IgD-negative memory B cell (primary cell): Measurements from ENCODE around the gene CMYA5. TPM values are rescaled to one million over a fixed set of nuclear protein-coding genes. Genes with fewer than 3 reads are reported as not detected.
"Not testable (repeated sequence)": the region's sequence is repeated elsewhere in the genome, so short reads cannot be mapped to it uniquely, and the experiment has no call there.

Experiments used
- H3K27ac Mint-ChIP-seq, 3 donors: one replicate each; pipeline ENCODE4 v1.8.0; 2020 to 2022; ENCODE audit warnings: mild to moderate bottlenecking in 3 of 3, mixed read lengths in 3 of 3, moderate library complexity in 1 of 3
- H3K27me3 Mint-ChIP-seq: one replicate; pipeline ENCODE4 v1.8.0; 2021; ENCODE audit warnings: mixed read lengths
- H3K36me3 Mint-ChIP-seq: one replicate; pipeline ENCODE4 v1.8.0; 2020; ENCODE audit warnings: mild to moderate bottlenecking, mixed read lengths
- H3K4me1 Mint-ChIP-seq, 3 donors: one replicate each; pipeline ENCODE4 v1.8.0; 2020 to 2022; ENCODE audit warnings: mixed read lengths in 3 of 3, mild to moderate bottlenecking in 1 of 3
- H3K4me3 Mint-ChIP-seq, 4 donors: one replicate each; pipeline ENCODE4 v1.8.0; 2020 to 2022; ENCODE audit warnings: mild to moderate bottlenecking in 4 of 4, mixed read lengths in 4 of 4, moderate library complexity in 3 of 4
- H3K9me3 Mint-ChIP-seq, 3 donors: one replicate each; pipeline ENCODE4 v1.8.0; 2020 to 2021; ENCODE audit warnings: mixed read lengths in 3 of 3, mild to moderate bottlenecking in 1 of 3
- polyA plus RNA-seq: library from polyadenylated mRNA; unstranded; fragments of 300-500 nt; fragmentation: Illumina TruSeq; gene quantifications from one replicate; pipeline ENCODE4 v1.2.3, GENCODE V29; 2021

Gene CMYA5
- polyA plus RNA-seq, 1 donor from 2014 or later, result not detected

DNA sequence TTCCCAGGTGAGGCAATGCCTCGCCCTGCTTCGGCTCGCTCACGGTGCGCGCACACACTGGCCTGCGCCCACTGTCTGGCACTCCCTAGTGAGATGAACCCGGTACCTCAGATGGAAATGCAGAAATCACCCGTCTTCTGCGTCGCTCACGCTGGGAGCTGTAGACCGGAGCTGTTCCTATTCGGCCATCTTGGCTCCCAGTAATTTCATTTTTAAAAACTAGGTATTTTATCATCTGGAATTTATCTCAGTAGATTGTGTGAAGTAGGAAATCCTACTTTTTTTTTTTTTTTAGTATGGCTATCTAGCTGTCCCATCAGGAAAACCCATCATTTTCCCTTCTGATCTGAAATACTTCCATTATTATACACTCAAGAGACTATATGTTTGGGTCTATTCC lies 95.1 kb downstream of the CMYA5 start:
- H3K27me3 Mint-ChIP-seq, H3K27ac Mint-ChIP-seq, H3K36me3 Mint-ChIP-seq, H3K4me1 Mint-ChIP-seq, H3K9me3 Mint-ChIP-seq: not testable (repeated sequence)
- peak overlapping the region in 3 of 4 donors; percentile 47 to 63 (median 57) for H3K4me3 Mint-ChIP-seq

DNA sequence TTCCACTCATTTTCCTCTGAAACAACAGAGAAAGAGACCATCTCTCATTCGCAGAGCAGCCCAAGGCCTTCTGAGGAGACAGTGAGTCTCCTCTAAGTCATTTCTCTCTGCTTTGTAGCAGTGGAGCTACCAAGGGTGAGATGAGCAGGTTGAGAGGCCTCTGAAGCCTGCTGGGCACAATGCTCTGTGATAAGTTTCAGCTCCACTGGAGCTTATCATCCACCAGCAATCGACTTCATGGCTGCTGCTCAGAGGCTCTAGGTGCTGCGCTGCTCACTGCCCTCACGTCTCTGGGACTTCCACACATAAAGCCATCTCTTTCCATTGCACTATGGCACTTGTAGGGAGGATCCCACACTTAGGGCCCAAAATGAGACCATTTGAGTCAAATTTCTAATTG lies 96.3 kb downstream of the CMYA5 start:
- peak overlapping the region in 2 of 4 donors; percentile 23 to 47 for H3K4me3 Mint-ChIP-seq
- H3K36me3 Mint-ChIP-seq, result no peaks in the 10 kb centered on the region
- H3K4me1 Mint-ChIP-seq, result no peaks in the 10 kb centered on the region
- H3K27ac Mint-ChIP-seq, result no peak overlapping the region
- H3K27me3 Mint-ChIP-seq, result peaks cover 3% of the 10 kb centered on the region
- peaks cover 0 to 7% (median 0%) of the 10 kb centered on the region in 3 donors for H3K9me3 Mint-ChIP-seq

GRCh38 chr5:79787448-79787847 lies 97.8 kb downstream of the CMYA5 start:
- H3K9me3 Mint-ChIP-seq, result peaks cover 0 to 7% (median 0%) of the 10 kb centered on the region in 3 donors
- H3K4me3 Mint-ChIP-seq, result no peak overlapping the region

DNA sequence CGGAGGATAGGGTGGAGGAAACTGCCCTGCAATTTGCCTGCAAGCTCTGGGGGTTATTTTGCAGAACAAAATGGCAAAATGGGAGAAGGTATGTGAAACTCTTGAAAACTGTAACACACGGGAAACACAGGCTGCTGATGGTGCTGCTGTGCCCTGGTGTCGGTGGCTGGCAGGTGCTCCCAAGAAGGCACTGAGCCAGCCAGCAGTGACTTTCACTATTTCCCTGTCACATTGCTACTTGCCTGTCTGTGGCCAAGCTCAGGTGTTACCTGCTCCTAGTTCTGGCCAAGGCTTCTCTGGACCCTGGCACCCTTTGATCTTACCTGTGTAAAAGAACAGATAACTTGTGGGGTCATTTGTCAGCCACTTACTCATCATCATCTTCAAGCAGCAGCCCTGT lies 102.2 kb downstream of the CMYA5 start:
- no peaks in the 10 kb centered on the region for H3K36me3 Mint-ChIP-seq
- peaks cover 3% of the 10 kb centered on the region for H3K27me3 Mint-ChIP-seq
- H3K27ac Mint-ChIP-seq, result no peak overlapping the region
- no peaks in the 10 kb centered on the region for H3K4me1 Mint-ChIP-seq
- peaks cover 0 to 4% (median 0%) of the 10 kb centered on the region in 3 donors for H3K9me3 Mint-ChIP-seq
- no peak overlapping the region for H3K4me3 Mint-ChIP-seq

More at GRCh38 chr5:79787448-79787847, 97.8 kb downstream of the CMYA5 start:
- no peaks in the 10 kb centered on the region for H3K36me3 Mint-ChIP-seq
- peaks cover 3% of the 10 kb centered on the region for H3K27me3 Mint-ChIP-seq
- H3K27ac Mint-ChIP-seq, result no peak overlapping the region
- no peaks in the 10 kb centered on the region for H3K4me1 Mint-ChIP-seq

DNA sequence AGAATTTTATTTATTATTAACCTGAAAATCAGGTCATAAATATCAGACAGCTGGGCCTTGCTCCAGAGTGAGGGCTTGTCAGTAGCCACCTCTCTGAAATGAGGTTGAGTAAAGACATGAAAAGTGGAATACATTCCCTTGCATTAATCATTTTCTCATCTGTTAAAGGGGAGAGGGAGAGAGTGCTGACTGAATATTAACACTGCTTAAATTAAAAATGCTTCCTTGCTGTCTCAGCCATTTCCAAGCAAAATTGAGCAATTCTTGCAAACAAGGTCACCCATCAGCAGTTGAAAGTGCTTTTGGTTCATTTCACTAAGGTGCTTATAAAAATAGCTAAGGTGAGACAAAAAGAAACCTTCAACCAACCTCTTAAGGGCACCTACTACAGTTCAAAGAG lies 102.8 kb downstream of the CMYA5 start:
- no peaks in the 10 kb centered on the region for H3K36me3 Mint-ChIP-seq
- peaks cover 3% of the 10 kb centered on the region for H3K27me3 Mint-ChIP-seq
- no peak overlapping the region for H3K27ac Mint-ChIP-seq
- H3K4me3 Mint-ChIP-seq, result no peak overlapping the region
- H3K9me3 Mint-ChIP-seq, result peaks cover 0 to 3% (median 0%) of the 10 kb centered on the region in 3 donors
- H3K4me1 Mint-ChIP-seq, result no peaks in the 10 kb centered on the region

DNA sequence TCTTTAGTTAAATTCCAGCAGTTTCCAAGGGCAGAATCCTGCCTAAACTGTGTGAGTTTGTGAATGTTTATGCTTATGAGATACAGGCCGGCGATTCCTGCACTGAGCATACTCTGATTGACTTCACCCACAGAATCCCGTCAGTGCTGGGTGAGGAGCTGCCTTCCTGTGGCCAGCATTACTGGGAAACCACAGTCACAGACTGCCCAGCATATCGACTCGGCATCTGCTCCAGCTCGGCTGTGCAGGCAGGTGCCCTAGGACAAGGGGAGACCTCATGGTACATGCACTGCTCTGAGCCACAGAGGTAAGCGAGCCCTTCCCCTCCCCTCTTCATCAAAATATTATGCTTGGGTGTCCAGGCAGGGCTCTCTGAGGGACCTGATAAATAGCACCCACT lies 103.7 kb downstream of the CMYA5 start:
- H3K4me3 Mint-ChIP-seq, result no peak overlapping the region
- H3K36me3 Mint-ChIP-seq, result peaks cover 1% of the 10 kb centered on the region
- H3K9me3 Mint-ChIP-seq, result peaks cover 0 to 3% (median 0%) of the 10 kb centered on the region in 3 donors
- no peaks in the 10 kb centered on the region for H3K4me1 Mint-ChIP-seq
- H3K27ac Mint-ChIP-seq, result no peak overlapping the region
- H3K27me3 Mint-ChIP-seq, result peaks cover 3% of the 10 kb centered on the region

GRCh38 chr5:79793722-79794121 lies 104.1 kb downstream of the CMYA5 start:
- peaks cover 1% of the 10 kb centered on the region for H3K36me3 Mint-ChIP-seq
- H3K4me3 Mint-ChIP-seq, result no peak overlapping the region
- peaks cover 3% of the 10 kb centered on the region for H3K27me3 Mint-ChIP-seq
- H3K9me3 Mint-ChIP-seq, result peaks cover 0 to 3% (median 0%) of the 10 kb centered on the region in 3 donors
- H3K4me1 Mint-ChIP-seq, result no peaks in the 10 kb centered on the region
- no peak overlapping the region for H3K27ac Mint-ChIP-seq

DNA sequence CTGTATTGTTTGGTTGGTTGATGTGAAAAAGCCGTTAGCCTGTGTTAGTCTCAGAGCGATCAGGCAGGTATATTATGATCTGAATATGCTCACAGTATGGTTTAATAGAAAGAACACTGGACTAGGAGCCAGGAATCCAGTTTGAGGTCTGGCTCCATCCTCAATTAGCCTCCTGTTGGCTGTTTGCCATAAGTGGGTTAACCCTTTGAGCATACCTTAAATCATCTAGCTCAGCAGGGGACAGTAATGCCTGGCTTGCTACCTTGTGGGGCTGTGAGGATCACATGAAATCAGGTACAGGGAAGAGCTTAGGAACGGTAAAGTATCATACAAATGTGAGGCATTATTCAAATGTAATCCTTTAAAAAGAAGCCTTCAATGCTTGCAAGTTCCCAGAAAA lies 104.7 kb downstream of the CMYA5 start:
- H3K4me1 Mint-ChIP-seq, result no peaks in the 10 kb centered on the region
- H3K36me3 Mint-ChIP-seq, result peaks cover 1% of the 10 kb centered on the region
- H3K27me3 Mint-ChIP-seq, result no peaks in the 10 kb centered on the region
- H3K27ac Mint-ChIP-seq, result peak overlapping the region in 1 of 3 donors; percentile 76
- no peak overlapping the region for H3K4me3 Mint-ChIP-seq
- peaks cover 0 to 3% (median 0%) of the 10 kb centered on the region in 3 donors for H3K9me3 Mint-ChIP-seq

DNA sequence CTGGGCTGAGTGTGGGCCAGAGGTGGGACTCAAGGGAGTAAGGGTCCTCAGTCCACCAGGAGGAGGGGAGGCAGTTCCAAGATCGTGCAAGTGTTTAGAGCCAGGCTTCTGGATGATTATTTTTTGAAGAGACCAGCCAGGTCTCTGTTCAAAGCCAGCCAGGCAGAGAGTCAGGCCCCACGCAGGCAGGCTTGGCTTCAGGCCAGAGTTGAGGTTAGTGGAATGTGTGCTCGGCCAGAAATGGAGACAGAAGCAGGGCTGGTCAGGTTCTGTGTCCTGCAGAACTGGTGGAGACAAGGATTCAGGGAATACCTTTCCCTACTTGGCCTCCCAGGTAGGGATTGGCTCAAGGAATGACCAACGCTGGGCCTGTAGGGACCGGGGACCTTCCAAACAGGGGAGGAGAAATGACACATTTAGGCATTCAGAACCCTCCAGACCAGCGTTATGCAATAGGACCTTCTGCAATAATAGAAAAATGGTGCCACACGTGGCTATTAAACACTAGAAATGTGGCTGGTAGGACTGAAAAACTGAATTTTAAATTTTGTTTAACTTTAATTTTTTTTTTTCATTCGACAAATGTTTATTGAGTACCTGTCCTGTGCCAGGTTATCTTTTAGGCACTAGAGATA lies 106.2 kb downstream of the CMYA5 start:
- Mint-ChIP-seq H3K4me1 (peaks cover 0 to under 1% (median 0%) of the 10 kb centered on the region in 3 donors), H3K27me3 (no peaks in the 10 kb centered on the region), H3K27ac (no peak overlapping the region), H3K4me3 (no peak overlapping the region), H3K36me3 (peaks cover 1% of the 10 kb centered on the region), H3K9me3 (no peaks in the 10 kb centered on the region)

GRCh38 chr5:79798893-79799590 lies 109.4 kb downstream of the CMYA5 start:
- Mint-ChIP-seq H3K4me3 (no peak overlapping the region), H3K27me3 (peaks cover 1% of the 10 kb centered on the region), H3K9me3 (no peaks in the 10 kb centered on the region), H3K36me3 (peaks cover 1% of the 10 kb centered on the region), H3K27ac (no peak overlapping the region), H3K4me1 (peaks cover 8 to 10% (median 9%) of the 10 kb centered on the region in 3 donors)

GRCh38 chr5:79800979-79801827 lies 111.6 kb downstream of the CMYA5 start:
- H3K27me3 Mint-ChIP-seq, result peaks cover 1% of the 10 kb centered on the region
- H3K27ac Mint-ChIP-seq, result no peak overlapping the region
- H3K4me3 Mint-ChIP-seq, result peak overlapping the region in 1 of 4 donors; percentile 37
- H3K36me3 Mint-ChIP-seq, result peaks cover 1% of the 10 kb centered on the region
- H3K4me1 Mint-ChIP-seq, result peaks cover 8 to 10% (median 9%) of the 10 kb centered on the region in 3 donors
- no peaks in the 10 kb centered on the region for H3K9me3 Mint-ChIP-seq

- Mint-ChIP-seq H3K4me1 (peaks cover 8 to 11% (median 9%) of the 10 kb centered on the region in 3 donors), H3K36me3 (peaks cover 1% of the 10 kb centered on the region), H3K4me3 (no peak overlapping the region), H3K27ac (no peak overlapping the region), H3K9me3 (no peaks in the 10 kb centered on the region), H3K27me3 (peaks cover 1% of the 10 kb centered on the region)
These were observed 112.8 kb downstream of the CMYA5 start for GRCh38 chr5:79802406-79802805.

DNA sequence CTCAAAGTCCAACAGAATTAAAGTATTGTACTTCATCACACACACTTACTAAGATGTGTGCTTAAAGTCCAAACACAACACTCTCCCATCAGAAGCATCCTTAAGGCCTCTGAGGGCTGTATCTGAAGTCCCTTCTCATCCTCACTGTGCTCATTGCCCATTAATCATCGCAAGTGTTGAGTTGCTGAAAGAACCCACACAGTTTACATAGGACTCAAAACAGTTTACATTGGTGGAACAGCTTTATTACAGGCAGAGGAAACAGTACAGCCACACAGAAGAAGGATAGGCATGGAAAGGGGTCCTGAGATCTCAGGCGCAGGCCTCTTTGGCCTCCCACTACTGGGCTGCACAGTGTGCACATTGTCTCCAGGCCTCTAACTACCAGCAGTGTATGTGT lies 113.4 kb downstream of the CMYA5 start:
- Mint-ChIP-seq H3K9me3 (no peaks in the 10 kb centered on the region), H3K4me3 (no peak overlapping the region), H3K4me1 (peaks cover 8 to 11% (median 9%) of the 10 kb centered on the region in 3 donors), H3K27ac (no peak overlapping the region), H3K27me3 (peaks cover 1% of the 10 kb centered on the region), H3K36me3 (no peaks in the 10 kb centered on the region)

DNA sequence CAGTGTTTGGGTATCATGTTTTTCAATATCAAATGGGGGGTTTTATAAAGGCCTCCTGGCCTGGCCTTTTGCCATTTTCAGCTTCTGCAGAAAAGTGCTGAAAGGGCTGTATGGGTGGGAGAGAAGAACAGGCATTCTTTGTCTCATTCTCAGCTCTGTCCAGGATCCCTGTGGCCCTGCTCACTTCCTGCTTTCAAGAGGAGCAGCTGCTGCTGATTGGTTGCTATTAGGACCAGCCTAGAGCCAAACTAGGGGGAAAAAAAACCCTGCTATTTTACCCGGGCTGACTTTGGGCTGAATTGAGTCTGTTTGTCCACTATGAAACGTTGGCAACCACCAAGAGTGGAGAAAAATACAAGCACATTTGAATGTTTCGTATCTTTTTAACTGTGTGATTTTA lies 117.1 kb downstream of the CMYA5 start:
- peaks cover 1% of the 10 kb centered on the region for H3K27me3 Mint-ChIP-seq
- H3K9me3 Mint-ChIP-seq, result no peaks in the 10 kb centered on the region
- H3K4me3 Mint-ChIP-seq, result no peak overlapping the region
- H3K27ac Mint-ChIP-seq, result no peak overlapping the region
- peaks cover 6 to 9% (median 7%) of the 10 kb centered on the region in 3 donors for H3K4me1 Mint-ChIP-seq
- no peaks in the 10 kb centered on the region for H3K36me3 Mint-ChIP-seq

GRCh38 chr5:79809743-79810142 lies 120.1 kb downstream of the CMYA5 start:
- Mint-ChIP-seq H3K4me3 (no peak overlapping the region), H3K27me3 (peaks cover under 1% of the 10 kb centered on the region), H3K9me3 (no peaks in the 10 kb centered on the region), H3K27ac (no peak overlapping the region), H3K36me3 (no peaks in the 10 kb centered on the region), H3K4me1 (peaks cover 0 to 2% (median 0%) of the 10 kb centered on the region in 3 donors)
